Stomach (tissue), 9 donors: ENCODE data around the gene MALAT1. TPM values are rescaled to one million over a fixed set of nuclear protein-coding genes. Genes with fewer than 3 reads are reported as not detected.

Experiments used
- DNase-seq, 2 donors: peaks; one replicate each; pipeline versions ENCODE4 v3.0.0 to v3.0.0-alpha.2; 2013 to 2019
- H3K27ac ChIP-seq, 5 donors: fragments of 200-600 bp in 4 of 5; sonication (generic) in 4 of 5; one replicate each; pipeline ENCODE4 v1.5.1; 2013 to 2019; ENCODE audit warnings: mild to moderate bottlenecking in 1 of 5, moderate library complexity in 1 of 5
- H3K27me3 ChIP-seq, 3 donors: fragments of 200-600 bp; sonication (generic); one replicate each; pipeline ENCODE4 v1.5.1; 2017 to 2019; ENCODE audit warnings: mixed run types in 1 of 3
- H3K36me3 ChIP-seq, 4 donors: fragments of 200-600 bp; sonication (generic); 1 replicate in 3 of 4; 2 replicates in 1 of 4; pipeline ENCODE4 v1.5.1; 2016 to 2019
- H3K4me1 ChIP-seq, 4 donors: fragments of 200-600 bp; sonication (generic); one replicate each; pipeline ENCODE4 v1.5.1; 2016 to 2019
- H3K4me3 ChIP-seq, 4 donors: fragments of 200-600 bp; sonication (generic) in 3 of 4; one replicate each; pipeline ENCODE4 v1.5.1; 2016 to 2019; ENCODE audit warnings: mild to moderate bottlenecking in 1 of 4
- H3K9me3 ChIP-seq, 4 donors: fragments of 200-600 bp; sonication (generic); one replicate each; pipeline ENCODE4 v1.5.1; 2016 to 2019
- EP300 ChIP-seq: sonication (generic); formaldehyde crosslinking; IDR thresholded peaks from one replicate; pipeline ENCODE4 v1.6.1; 2017; ENCODE audit warnings: antibody characterized with exemption
- POLR2A ChIP-seq, 4 donors: fragments of 450-650 bp; IDR thresholded peaks; one replicate each; pipeline ENCODE4 v1.6.1; 2016; ENCODE audit warnings: antibody characterized with exemption in 4 of 4, control low read depth in 2 of 4, mild to moderate bottlenecking in 1 of 4, moderate library complexity in 1 of 4
- POLR2AphosphoS5 ChIP-seq, 3 donors: sonication (generic); formaldehyde crosslinking; IDR thresholded peaks; one replicate each; pipeline ENCODE4 v1.6.1; 2016; ENCODE audit warnings: antibody characterized with exemption in 3 of 3
- WGBS, 5 donors: extraction: QIAGEN DNeasy Blood & Tissue Kit in 3 of 5; methylation state at CpG; one replicate each; pipeline versions ENCODE4 v1.1.5 to v1.1.7; 2013 to 2018; 5-methylcytosine and 5-hydroxymethylcytosine counted together
- intact Hi-C: fragments of 100-400 bp; cut with DNase I; formaldehyde crosslinking; loops from one replicate; pipeline ENCODE4 v1.15.1; 2023; ENCODE audit warnings: low total_unique reads
- polyA plus RNA-seq, 3 donors: library from polyadenylated mRNA; stranded (reverse); fragments of 200-250 nt; gene quantifications; one replicate each; pipeline ENCODE4 v1.2.3, GENCODE V29; 2013
- total RNA-seq, 5 donors: library from RNA; depleted of rRNA; stranded (reverse); fragments of >200 nt; gene quantifications; one replicate each; pipeline versions ENCODE4 v1.1.0 to v1.2.3, GENCODE V29; 2014 to 2016
- TF ChIP-seq, protein P1 (sequence below), 7 experiments: fragments of 450-650 bp in 4 of 7; fragments of 200-600 bp in 3 of 7; sonication (generic) in 3 of 7; IDR thresholded peaks; one replicate each; pipeline ENCODE4 v1.5.1; 2016 to 2019; ENCODE audit warnings: antibody characterized with exemption in 7 of 7, control low read depth in 2 of 7, mild to moderate bottlenecking in 1 of 7
- donor health status: healthy with polysubstance abuse.
- donor health status: Bipolar disorder and iron deficiency.
- donor health status: healthy.

MALAT1 gene
- total and polyA plus RNA-seq, 8 donors, result 124 to 39,496 (median 11,695) TPM

DNA sequence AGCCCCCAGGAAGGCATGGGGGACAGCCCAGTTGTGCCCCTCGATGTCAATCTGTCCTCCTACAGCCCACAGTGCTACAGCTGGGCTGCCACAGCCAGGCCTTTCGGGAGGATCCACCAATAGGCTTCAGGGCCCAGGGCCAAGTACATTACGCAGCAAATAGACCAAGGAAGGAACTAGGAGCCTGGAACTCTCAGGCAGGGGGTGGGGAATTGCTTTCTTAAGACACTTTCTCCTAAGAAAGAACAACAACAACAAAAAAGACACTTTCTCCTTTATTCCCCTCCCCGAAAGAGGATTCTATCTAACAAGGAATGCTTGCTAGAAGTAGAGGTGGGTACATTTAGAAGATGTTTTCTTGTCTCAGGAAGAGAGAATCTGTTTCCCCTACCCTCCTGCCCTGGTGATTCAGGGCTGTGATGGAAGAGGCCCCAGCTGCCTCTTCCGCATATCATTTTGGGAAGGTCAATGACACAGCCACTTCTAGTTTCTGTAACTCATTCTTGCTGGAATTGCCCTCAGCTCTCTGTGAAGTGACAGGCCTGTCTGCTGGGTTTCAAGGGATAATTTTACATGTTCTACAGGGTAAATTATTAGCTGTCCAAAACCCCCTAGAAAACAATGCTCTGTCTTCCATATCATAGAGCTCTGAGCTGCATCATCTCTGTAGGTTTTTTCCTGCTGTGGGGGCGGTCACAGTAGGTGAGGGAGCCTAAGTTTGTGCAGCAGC is 6.0 kb upstream of the MALAT1 start:
- WGBS, 5 donors, result 29 to 44% (median 36%) methylated on average over 6 of the region's 6 CpGs
- Histone ChIP-seq H3K4me1 (peaks cover 88 to 94% (median 93%) of the 10 kb centered on the region in 4 donors), H3K4me3 (peak overlapping the region in 1 of 4 donors; percentile 6), H3K27ac (peak overlapping the region; percentile 89 to 99 (median 99)), H3K36me3 (no peaks in the 10 kb centered on the region), H3K9me3 (no peaks in the 10 kb centered on the region), H3K27me3 (no peaks in the 10 kb centered on the region)
- peak; percentile 85 to 91 for DNase-seq
- intact Hi-C loops, result no loop called here
- no peak for TF ChIP-seq EP300
- peak; percentile 27 to 89 (median 56) for TF ChIP-seq POLR2AphosphoS5 (IDR thresholded peaks at IDR 0.05)

DNA sequence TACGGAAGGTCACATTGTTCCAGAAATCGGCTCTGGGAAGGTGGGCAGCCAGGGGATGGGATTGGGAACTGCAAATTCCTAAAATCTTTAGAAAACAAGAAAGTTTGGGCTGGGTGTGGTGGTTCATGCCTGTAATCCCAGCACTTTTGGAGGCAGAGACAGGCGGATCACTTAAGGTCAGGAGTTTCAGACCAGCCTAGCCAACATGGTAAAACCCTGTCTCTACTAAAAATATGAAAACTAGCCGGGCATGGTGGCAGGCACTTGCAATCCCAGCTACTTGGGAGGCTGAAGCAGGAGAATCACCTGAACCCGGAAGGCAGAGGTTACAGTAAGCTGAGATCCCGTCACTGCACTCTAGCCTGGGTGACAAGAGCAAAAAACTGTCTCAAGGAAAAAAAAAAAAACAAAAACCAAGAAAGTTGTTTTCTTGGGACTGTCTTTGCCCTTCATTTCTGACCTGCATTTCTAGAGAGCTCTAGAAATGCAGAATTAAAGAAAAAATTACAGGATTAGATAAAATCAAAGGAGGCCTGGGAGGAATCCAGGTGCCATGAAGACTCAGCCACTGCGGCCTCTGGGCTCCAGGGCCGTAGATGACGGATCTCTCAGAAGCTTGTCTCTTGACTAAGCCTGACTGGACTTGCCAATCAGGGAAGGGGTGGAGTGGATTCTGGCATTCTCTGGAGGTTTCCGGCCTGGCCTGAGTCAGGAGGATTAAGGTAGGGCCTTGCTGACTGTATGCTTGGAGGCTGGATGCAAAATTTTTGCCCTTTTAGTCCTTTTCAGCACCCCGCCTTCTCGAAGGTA is 5.3 kb upstream of the MALAT1 start:
- no peak for TF ChIP-seq EP300
- TF ChIP-seq POLR2AphosphoS5 (IDR thresholded peaks at IDR 0.05), result peak; percentile 47 to 95 (median 93)
- TF ChIP-seq POLR2A (IDR thresholded peaks at IDR 0.05), result no peak
- 42 to 48% (median 44%) methylated on average over 12 of the region's 12 CpGs for WGBS, 5 donors
- peak; percentile 87 to 88 for DNase-seq
- intact Hi-C loops, result no loop called here
- Histone ChIP-seq H3K4me3 (no peak overlapping the region), H3K9me3 (no peaks in the 10 kb centered on the region), H3K27me3 (no peaks in the 10 kb centered on the region), H3K27ac (peak overlapping the region; percentile 89 to 99 (median 99)), H3K4me1 (peaks cover 80 to 87% (median 85%) of the 10 kb centered on the region in 4 donors), H3K36me3 (no peaks in the 10 kb centered on the region)

- intact Hi-C loops, result no loop called here
- Histone ChIP-seq H3K27me3 (no peaks in the 10 kb centered on the region), H3K4me3 (peak overlapping the region; percentile 25 to 95 (median 84)), H3K4me1 (peaks cover 51 to 57% (median 56%) of the 10 kb centered on the region in 4 donors), H3K9me3 (no peaks in the 10 kb centered on the region), H3K36me3 (peaks cover under 1 to 14% (median 4%) of the 10 kb centered on the region in 4 donors), H3K27ac (peak overlapping the region; percentile 91 to 99 (median 99))
- peak in 1 of 2 donors; percentile 64 for DNase-seq
- WGBS, 5 donors, result 28 to 40% (median 35%) methylated on average over 15 of the region's 15 CpGs
- no peak for TF ChIP-seq EP300
- TF ChIP-seq, protein P1, sequence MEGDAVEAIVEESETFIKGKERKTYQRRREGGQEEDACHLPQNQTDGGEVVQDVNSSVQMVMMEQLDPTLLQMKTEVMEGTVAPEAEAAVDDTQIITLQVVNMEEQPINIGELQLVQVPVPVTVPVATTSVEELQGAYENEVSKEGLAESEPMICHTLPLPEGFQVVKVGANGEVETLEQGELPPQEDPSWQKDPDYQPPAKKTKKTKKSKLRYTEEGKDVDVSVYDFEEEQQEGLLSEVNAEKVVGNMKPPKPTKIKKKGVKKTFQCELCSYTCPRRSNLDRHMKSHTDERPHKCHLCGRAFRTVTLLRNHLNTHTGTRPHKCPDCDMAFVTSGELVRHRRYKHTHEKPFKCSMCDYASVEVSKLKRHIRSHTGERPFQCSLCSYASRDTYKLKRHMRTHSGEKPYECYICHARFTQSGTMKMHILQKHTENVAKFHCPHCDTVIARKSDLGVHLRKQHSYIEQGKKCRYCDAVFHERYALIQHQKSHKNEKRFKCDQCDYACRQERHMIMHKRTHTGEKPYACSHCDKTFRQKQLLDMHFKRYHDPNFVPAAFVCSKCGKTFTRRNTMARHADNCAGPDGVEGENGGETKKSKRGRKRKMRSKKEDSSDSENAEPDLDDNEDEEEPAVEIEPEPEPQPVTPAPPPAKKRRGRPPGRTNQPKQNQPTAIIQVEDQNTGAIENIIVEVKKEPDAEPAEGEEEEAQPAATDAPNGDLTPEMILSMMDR (IDR thresholded peaks at IDR 0.05), result no peak
- TF ChIP-seq POLR2AphosphoS5 (IDR thresholded peaks at IDR 0.05), result no peak
- TF ChIP-seq POLR2A (IDR thresholded peaks at IDR 0.05), result no peak
Observed at GRCh38 chr11:65496304-65497140, 2.3 kb upstream of the MALAT1 start.

GRCh38 chr11:65497141-65498041 is 1.5 kb upstream of the MALAT1 start:
- peak; percentile 94 for TF ChIP-seq EP300
- peak in 2 of 4 donors; percentile 42 to 96 for TF ChIP-seq POLR2A (IDR thresholded peaks at IDR 0.05)
- peak; percentile 94 to 100 (median 99) for TF ChIP-seq POLR2AphosphoS5 (IDR thresholded peaks at IDR 0.05)
- TF ChIP-seq, protein P1 (IDR thresholded peaks at IDR 0.05), result no peak
- Histone ChIP-seq H3K4me3 (peak overlapping the region; percentile 77 to 95 (median 84)), H3K4me1 (peaks cover 44 to 49% (median 47%) of the 10 kb centered on the region in 4 donors), H3K27ac (peak overlapping the region; percentile 91 to 99 (median 99)), H3K36me3 (peaks cover 9 to 22% (median 11%) of the 10 kb centered on the region in 4 donors), H3K9me3 (no peaks in the 10 kb centered on the region), H3K27me3 (no peaks in the 10 kb centered on the region)
- peak; percentile 99 to 100 for DNase-seq
- WGBS, 5 donors, result 0 to 1% (median 1%) methylated on average over 30 to 61 of the region's 61 CpGs
- intact Hi-C loops, result no loop called here
